HCT116 (cell line): ENCODE measurements around the gene NFIA. TPM values are rescaled to one million over a fixed set of nuclear protein-coding genes. Genes with fewer than 3 reads are reported as not detected.

Experiments
- ATAC-seq: fragments of 200-7000 bp; cut with Tn5 transposase; 2 replicates; pipeline ENCODE4 v1.9.1; 2020; ENCODE audit warnings: mild to moderate bottlenecking, moderate library complexity
- BruUV-seq: library from RNA; stranded (reverse); fragments of 400-500 nt; replicated peaks from 2 replicates; lab custom pipeline; 2021; lab: Mats Ljungman, UMichigan
- CTCF ChIA-PET: fragments of 300-600 bp; sonication (Branson Sonifier 250); formaldehyde crosslinking; loops from one replicate; lab custom pipeline; 2021; ENCODE audit warnings: antibody characterized with exemption; lab: Charles Lee
- POLR2A ChIA-PET: fragments of 300-600, 350-600 bp; sonication (Branson Sonifier 250); formaldehyde crosslinking; loops from one replicate; lab custom pipeline; 2021; ENCODE audit warnings: antibody characterized with exemption; lab: Charles Lee
- RAD21 ChIA-PET, 2 experiments: fragments of 300-600 bp; sonication (Branson Sonifier 250); formaldehyde crosslinking; loops; one replicate each; lab custom pipeline; 2023; ENCODE audit warnings: low total read pairs in 2 of 2; ENCODE audit not compliant: uncharacterized antibody in 2 of 2, unreplicated experiment in 2 of 2, low non-redundant PET in 1 of 2; lab: Charles Lee
- DNase-seq: peaks from one replicate; pipeline ENCODE4 v3.0.0-alpha.2; 2010; ENCODE audit warnings: low read depth, low spot score
- H2AFZ ChIP-seq: fragments of 200-600 bp; shearing (Covaris generic), sonication (generic); 2 replicates; pipeline ENCODE4 v1.6.1; 2017; ENCODE audit warnings: low read depth, mixed run types, mixed read lengths, antibody characterized with exemption, low read length; ENCODE audit not compliant: poor library complexity, severe bottlenecking
- H3K27ac ChIP-seq: 2 replicates; pipeline ENCODE4 v1.5.1; 2012; ENCODE audit warnings: low read depth, low read length
- H3K27me3 ChIP-seq: fragments of 200-600 bp; sonication (generic); 2 replicates; pipeline ENCODE4 v1.6.1; 2016; ENCODE audit warnings: mixed run types, low read length, mixed read lengths; ENCODE audit not compliant: insufficient read depth
- H3K36me3 ChIP-seq, 2 experiments: fragments of 200-500 bp in 1 of 2; fragments of 200-600 bp in 1 of 2; sonication (Bioruptor generic) in 1 of 2; sonication (generic) in 1 of 2; 2 replicates each; pipeline versions ENCODE4 v1.5.1 to v1.6.1; 2014 to 2016; ENCODE audit warnings: low read length in 2 of 2, inconsistent platforms in 1 of 2, mixed read lengths in 1 of 2, mixed run types in 1 of 2; ENCODE audit not compliant: insufficient read depth in 2 of 2, control insufficient read depth in 1 of 2
- H3K4me1 ChIP-seq, 2 experiments: fragments of 200-600 bp in 1 of 2; sonication (generic) in 1 of 2; 2 replicates each; pipeline versions ENCODE4 v1.5.1 to v1.6.1; 2012 to 2017; ENCODE audit warnings: low read length in 2 of 2, inconsistent platforms in 1 of 2, mild to moderate bottlenecking in 1 of 2, mixed read lengths in 1 of 2, mixed run types in 1 of 2, moderate library complexity in 1 of 2; ENCODE audit not compliant: insufficient read depth in 2 of 2, control insufficient read depth in 1 of 2
- H3K4me2 ChIP-seq: fragments of 200-600 bp; sonication (generic); 2 replicates; pipeline ENCODE4 v1.6.1; 2017; ENCODE audit warnings: mixed run types, low read length, mixed read lengths
- H3K4me3 ChIP-seq, 2 experiments: fragments of 200-600 bp in 1 of 2; sonication (generic) in 1 of 2; replicated peaks in 1 of 2; 2 replicates each; pipeline ENCODE4 v1.5.1; 2011 to 2016; ENCODE audit warnings: low read length in 2 of 2, control low read depth in 1 of 2, low read depth in 1 of 2, mild to moderate bottlenecking in 1 of 2, mixed read lengths in 1 of 2, mixed run types in 1 of 2
- H3K79me2 ChIP-seq: fragments of 200-600 bp; sonication (generic); 2 replicates; pipeline ENCODE4 v1.6.1; 2017; ENCODE audit warnings: mild to moderate bottlenecking, mixed run types, low read length, moderate library complexity, mixed read lengths; ENCODE audit not compliant: insufficient read depth
- H3K9ac ChIP-seq: fragments of 200-600 bp; sonication (generic); 2 replicates; pipeline ENCODE4 v1.6.1; 2016; ENCODE audit warnings: low read length, mixed read lengths
- H3K9me2 ChIP-seq: fragments of 200-600 bp; sonication (generic), shearing (Covaris generic); 2 replicates; pipeline ENCODE4 v1.6.1; 2017; ENCODE audit warnings: mixed run types, mild to moderate bottlenecking, moderate library complexity; ENCODE audit not compliant: insufficient read depth
- H3K9me3 ChIP-seq, 2 experiments: fragments of 200-500 bp in 1 of 2; fragments of 200-600 bp in 1 of 2; sonication (Bioruptor generic) in 1 of 2; sonication (generic) in 1 of 2; 2 replicates each; pipeline ENCODE4 v1.6.1; 2014 to 2017; ENCODE audit warnings: low read length in 2 of 2, mixed read lengths in 2 of 2, inconsistent platforms in 1 of 2, low read depth in 1 of 2, mild to moderate bottlenecking in 1 of 2, mixed run types in 1 of 2, moderate library complexity in 1 of 2; ENCODE audit not compliant: control insufficient read depth in 1 of 2, insufficient read depth in 1 of 2
- H4K20me1 ChIP-seq: fragments of 200-600 bp; sonication (generic), shearing (Covaris generic); 2 replicates; pipeline ENCODE4 v1.6.1; 2017; ENCODE audit warnings: mixed run types, mild to moderate bottlenecking, moderate library complexity; ENCODE audit not compliant: insufficient read depth
- CBX3 ChIP-seq: IDR thresholded peaks from 2 replicates; pipeline ENCODE4 v1.6.1; 2012; ENCODE audit warnings: low read depth
- CTCF ChIP-seq, 3 experiments: fragments of 200-600 bp in 1 of 3; sonication (generic) in 1 of 3; IDR thresholded peaks in 2 of 3; conservative IDR thresholded peaks in 1 of 3; 2 replicates each; pipeline ENCODE4 v1.5.1; 2012 to 2017; ENCODE audit warnings: low read depth in 2 of 3, low read length in 2 of 3, antibody characterized with exemption in 1 of 3, borderline replicate concordance in 1 of 3, control low read depth in 1 of 3, mild to moderate bottlenecking in 1 of 3, mixed read lengths in 1 of 3, mixed run types in 1 of 3, moderate library complexity in 1 of 3; ENCODE audit not compliant: insufficient read depth in 1 of 3
- ELF1 ChIP-seq: IDR thresholded peaks from 2 replicates; pipeline ENCODE4 v1.6.1; 2012; ENCODE audit warnings: low read depth, borderline replicate concordance
- EZH2phosphoT487 ChIP-seq: fragments of 200-600 bp; IDR thresholded peaks from 2 replicates; pipeline ENCODE4 v1.6.1; 2018; ENCODE audit warnings: antibody characterized with exemption, borderline replicate concordance
- JUND ChIP-seq: IDR thresholded peaks from 2 replicates; pipeline ENCODE4 v1.6.1; 2012
- POLR2A ChIP-seq: IDR thresholded peaks from 2 replicates; pipeline ENCODE4 v1.7.0; 2011; ENCODE audit warnings: borderline replicate concordance; ENCODE audit not compliant: insufficient read depth, insufficient read length; ENCODE audit errors: extremely low read depth
- RAD21 ChIP-seq: IDR thresholded peaks from 2 replicates; pipeline ENCODE4 v1.6.1; 2012; ENCODE audit warnings: low read depth, mild to moderate bottlenecking
- REST ChIP-seq: IDR thresholded peaks from 2 replicates; pipeline ENCODE4 v1.6.1; 2012; ENCODE audit warnings: low read depth
- SIN3A ChIP-seq: IDR thresholded peaks from 2 replicates; pipeline ENCODE4 v1.6.1; 2012; ENCODE audit warnings: low read depth
- SRF ChIP-seq: IDR thresholded peaks from 2 replicates; pipeline ENCODE4 v1.6.1; 2012; ENCODE audit warnings: low read depth
- YY1 ChIP-seq: IDR thresholded peaks from 2 replicates; pipeline ENCODE4 v1.6.1; 2011; ENCODE audit warnings: low read length, low read depth, moderate library complexity, mild to moderate bottlenecking; ENCODE audit not compliant: insufficient replicate concordance; ENCODE audit errors: extremely low read depth
- ZFX ChIP-seq: fragments of 450-650 bp; IDR thresholded peaks from 2 replicates; pipeline ENCODE4 v1.6.1; 2017
- ZNF274 ChIP-seq: fragments of 200-500 bp; sonication (Bioruptor generic); IDR thresholded peaks from 2 replicates; pipeline ENCODE4 v1.6.1; 2014; ENCODE audit warnings: mild to moderate bottlenecking, low read depth, low read length, inconsistent platforms
- intact Hi-C: fragments of 100-400 bp; cut with micrococcal nuclease; formaldehyde crosslinking; loops from 2 replicates; pipeline ENCODE4 v1.10.0; 2022
- total RNA-seq: library from RNA; stranded (reverse); gene quantifications from one replicate; pipeline ENCODE4 v1.2.1, GENCODE V29; 2021; ENCODE audit not compliant: unreplicated experiment

The NFIA gene
- total RNA-seq, 1 experiment from 2014 or later, result 17.2 TPM

- H3K4me1 ChIP-seq, result no peaks in the 10 kb centered on the region
- ATAC-seq (no peak), DNase-seq (no peak)
- TF ChIP-seq CTCF (IDR thresholded peaks at IDR 0.05 in 2 of 3, conservative IDR thresholded peaks at IDR 0.05 in 1 of 3; ENCODE audit: borderline replicate concordance in 1 of 3, insufficient read depth in 1 of 3, low read depth in 2 of 3, low read length in 2 of 3) (no peak), EZH2phosphoT487 (no peak), POLR2A (no peak), SRF (no peak), SIN3A (no peak), CBX3 (no peak), JUND (no peak), ZNF274 (no peak), YY1 (no peak), RAD21 (no peak), ELF1 (no peak), REST (no peak), ZFX (no peak)
- no peaks in the 10 kb centered on the region for H3K27me3 ChIP-seq
- no peaks in the 10 kb centered on the region; the same call in 1 of the 2 replicates for H3K79me2 ChIP-seq
- intact Hi-C loops, result no loop called here
- H4K20me1 ChIP-seq, result no peaks in the 10 kb centered on the region
- no peak overlapping the region for H3K4me2 ChIP-seq
- H3K9me2 ChIP-seq, result no peaks in the 10 kb centered on the region
- H3K9ac ChIP-seq, result no peak overlapping the region
- POLR2A ChIA-PET, result no interaction called here
- no peak overlapping the region for H3K4me3 ChIP-seq
- H3K27ac ChIP-seq, result no peak overlapping the region
- CTCF ChIA-PET, result no interaction called here
- no peaks in the 10 kb centered on the region for H3K36me3 ChIP-seq
- H2AFZ ChIP-seq, result no peak overlapping the region
- RAD21 ChIA-PET, result no interaction called here
- no peaks in the 10 kb centered on the region for H3K9me3 ChIP-seq
- no TSS peak for BruUV-seq
These were observed 50.4 kb downstream of the NFIA start for GRCh38 chr1:61132645-61133334.
